ENCODE data around the gene LACRT.

Gene LACRT

GRCh38 chr12:54586620-54587019 is 48.1 kb downstream of the LACRT start:
- no peak overlapping the region for H3K4me3 ChIP-seq (ENCODE audit: low read depth in 1 of 2, low read length in 1 of 2)
- H3K9me3 ChIP-seq: no peaks in the 10 kb centered on the region
- no peaks in the 10 kb centered on the region for H3K36me3 ChIP-seq
- peaks cover 91% of the 10 kb centered on the region for H3K27me3 ChIP-seq
- no peak overlapping the region for H3K27ac ChIP-seq
- peaks cover 0 to 4% of the 10 kb centered on the region in 2 experiments for H3K4me1 ChIP-seq (ENCODE audit: control insufficient read depth in 1 of 2, insufficient read depth in 1 of 2, low read depth in 1 of 2, low read length in 1 of 2)
- TF ChIP-seq, protein P1, sequence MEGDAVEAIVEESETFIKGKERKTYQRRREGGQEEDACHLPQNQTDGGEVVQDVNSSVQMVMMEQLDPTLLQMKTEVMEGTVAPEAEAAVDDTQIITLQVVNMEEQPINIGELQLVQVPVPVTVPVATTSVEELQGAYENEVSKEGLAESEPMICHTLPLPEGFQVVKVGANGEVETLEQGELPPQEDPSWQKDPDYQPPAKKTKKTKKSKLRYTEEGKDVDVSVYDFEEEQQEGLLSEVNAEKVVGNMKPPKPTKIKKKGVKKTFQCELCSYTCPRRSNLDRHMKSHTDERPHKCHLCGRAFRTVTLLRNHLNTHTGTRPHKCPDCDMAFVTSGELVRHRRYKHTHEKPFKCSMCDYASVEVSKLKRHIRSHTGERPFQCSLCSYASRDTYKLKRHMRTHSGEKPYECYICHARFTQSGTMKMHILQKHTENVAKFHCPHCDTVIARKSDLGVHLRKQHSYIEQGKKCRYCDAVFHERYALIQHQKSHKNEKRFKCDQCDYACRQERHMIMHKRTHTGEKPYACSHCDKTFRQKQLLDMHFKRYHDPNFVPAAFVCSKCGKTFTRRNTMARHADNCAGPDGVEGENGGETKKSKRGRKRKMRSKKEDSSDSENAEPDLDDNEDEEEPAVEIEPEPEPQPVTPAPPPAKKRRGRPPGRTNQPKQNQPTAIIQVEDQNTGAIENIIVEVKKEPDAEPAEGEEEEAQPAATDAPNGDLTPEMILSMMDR (IDR thresholded peaks at IDR 0.05): no peak

- H3K27ac ChIP-seq: no peak overlapping the region
- H3K27me3 ChIP-seq: peaks cover 77% of the 10 kb centered on the region
- no peaks in the 10 kb centered on the region for H3K36me3 ChIP-seq
- TF ChIP-seq, protein P1 (IDR thresholded peaks at IDR 0.05): no peak
- H3K4me1 ChIP-seq (ENCODE audit: control insufficient read depth in 1 of 2, insufficient read depth in 1 of 2, low read depth in 1 of 2, low read length in 1 of 2): peaks cover 0 to 4% of the 10 kb centered on the region in 2 experiments
- H3K4me3 ChIP-seq (ENCODE audit: low read depth in 1 of 2, low read length in 1 of 2): no peak overlapping the region
- no peaks in the 10 kb centered on the region for H3K9me3 ChIP-seq
Measured at GRCh38 chr12:54585243-54585642, 49.5 kb downstream of the LACRT start.

GRCh38 chr12:54584128-54584527 is 50.6 kb downstream of the LACRT start:
- peaks cover 66% of the 10 kb centered on the region for H3K27me3 ChIP-seq

GRCh38 chr12:54583726-54584125 is 51.0 kb downstream of the LACRT start:
- H3K36me3 ChIP-seq: peaks cover 2% of the 10 kb centered on the region
- no peak overlapping the region for H3K4me3 ChIP-seq (ENCODE audit: low read depth in 1 of 2, low read length in 1 of 2)
- TF ChIP-seq, protein P1 (IDR thresholded peaks at IDR 0.05): no peak
- H3K27ac ChIP-seq: no peak overlapping the region
- no peaks in the 10 kb centered on the region for H3K9me3 ChIP-seq
- H3K4me1 ChIP-seq (ENCODE audit: control insufficient read depth in 1 of 2, insufficient read depth in 1 of 2, low read depth in 1 of 2, low read length in 1 of 2): peaks cover 0 to 3% of the 10 kb centered on the region in 2 experiments
- H3K27me3 ChIP-seq: peaks cover 62% of the 10 kb centered on the region

More at GRCh38 chr12:54584128-54584527, 50.6 kb downstream of the LACRT start:
- Histone ChIP-seq H3K4me3 (ENCODE audit: low read depth in 1 of 2, low read length in 1 of 2) (no peak overlapping the region), H3K27ac (no peak overlapping the region), H3K9me3 (no peaks in the 10 kb centered on the region), H3K36me3 (no peaks in the 10 kb centered on the region), H3K4me1 (ENCODE audit: control insufficient read depth in 1 of 2, insufficient read depth in 1 of 2, low read depth in 1 of 2, low read length in 1 of 2) (peaks cover 0 to 4% of the 10 kb centered on the region in 2 experiments)
- TF ChIP-seq, protein P1 (IDR thresholded peaks at IDR 0.05): no peak

- Histone ChIP-seq H3K4me1 (ENCODE audit: control insufficient read depth in 1 of 2, insufficient read depth in 1 of 2, low read depth in 1 of 2, low read length in 1 of 2) (no peaks in the 10 kb centered on the region), H3K9me3 (no peaks in the 10 kb centered on the region), H3K36me3 (peaks cover 25% of the 10 kb centered on the region), H3K27me3 (peaks cover 39% of the 10 kb centered on the region), H3K27ac (no peak overlapping the region), H3K4me3 (ENCODE audit: low read depth in 1 of 2, low read length in 1 of 2) (no peak overlapping the region)
- TF ChIP-seq, protein P1 (IDR thresholded peaks at IDR 0.05): no peak
Measured at GRCh38 chr12:54581412-54581811, 53.3 kb downstream of the LACRT start.
